T-cell (primary cell): ENCODE data around the gene NOVA1. TPM values are rescaled to one million over a fixed set of nuclear protein-coding genes. Genes with fewer than 3 reads are reported as not detected.

Experiments
- ATAC-seq, 4 experiments: fragments of 200-7000 bp in 3 of 4; fragments of 150-1000 bp in 1 of 4; cut with Tn5 transposase; replicated peaks in 1 of 4; 1 replicate in 3 of 4; 2 replicates in 1 of 4; pipeline ENCODE4 v1.10.0; 2021; ENCODE audit warnings: moderate library complexity in 3 of 4, mild to moderate bottlenecking in 2 of 4, moderate number of reproducible peaks in 1 of 4
- CTCF ChIA-PET, 2 donors: fragments of 300-600 bp; sonication (Branson Sonifier 250); formaldehyde crosslinking; loops; one replicate each; lab custom pipeline; 2022; ENCODE audit warnings: antibody characterized with exemption in 2 of 2; lab: Charles Lee
- POLR2A ChIA-PET, 2 donors: fragments of 300-600 bp; sonication (Branson Sonifier 250); formaldehyde crosslinking; loops; one replicate each; lab custom pipeline; 2022; ENCODE audit warnings: antibody characterized with exemption in 2 of 2; lab: Charles Lee
- DNase-seq, 35 experiments: peaks; one replicate each; pipeline versions ENCODE4 v3.0.0 to v3.0.0-alpha.2; 2013 to 2023
- H3K27ac ChIP-seq: one replicate; pipeline ENCODE4 v1.5.1; 2013; ENCODE audit warnings: low read length
- H3K27me3 ChIP-seq, 2 experiments: replicated peaks in 1 of 2; 1 replicate in 1 of 2; 2 replicates in 1 of 2; pipeline versions ENCODE4 v1.6.1 to v1.7.0; 2013; ENCODE audit warnings: low read length in 1 of 2, mixed read lengths in 1 of 2; ENCODE audit not compliant: control insufficient read depth in 2 of 2, insufficient read depth in 2 of 2; ENCODE audit errors: extremely low read depth in 1 of 2
- H3K36me3 ChIP-seq, 2 donors: 1 replicate in 1 of 2; 2 replicates in 1 of 2; pipeline versions ENCODE4 v1.6.1 to v1.7.0; 2013; ENCODE audit warnings: low read length in 1 of 2; ENCODE audit not compliant: control insufficient read depth in 2 of 2, insufficient read depth in 1 of 2; ENCODE audit errors: extremely low read depth in 1 of 2
- H3K4me1 ChIP-seq, 2 experiments: 1 replicate in 1 of 2; 2 replicates in 1 of 2; pipeline versions ENCODE4 v1.6.1 to v1.7.0; 2013; ENCODE audit warnings: low read length in 2 of 2, mixed read lengths in 1 of 2; ENCODE audit not compliant: insufficient read depth in 2 of 2, control insufficient read depth in 1 of 2; ENCODE audit errors: extremely low read depth in 1 of 2
- H3K4me3 ChIP-seq, 2 donors: 1 replicate in 1 of 2; 2 replicates in 1 of 2; pipeline versions ENCODE4 v1.5.1 to v1.7.0; 2013; ENCODE audit warnings: mild to moderate bottlenecking in 2 of 2, low read length in 1 of 2, moderate library complexity in 1 of 2; ENCODE audit not compliant: control insufficient read depth in 1 of 2; ENCODE audit errors: extremely low read depth in 1 of 2
- H3K9me3 ChIP-seq: 2 replicates; pipeline ENCODE4 v1.7.0; 2013
- H3K27ac Mint-ChIP-seq, 2 donors: one replicate each; pipeline ENCODE4 v1.8.0; 2020 to 2021; ENCODE audit warnings: mild to moderate bottlenecking in 2 of 2, mixed read lengths in 2 of 2
- H3K27me3 Mint-ChIP-seq, 2 donors: one replicate each; pipeline ENCODE4 v1.8.0; 2021 to 2022; ENCODE audit warnings: mixed read lengths in 2 of 2
- H3K36me3 Mint-ChIP-seq: one replicate; pipeline ENCODE4 v1.8.0; 2021; ENCODE audit warnings: mixed read lengths
- H3K4me1 Mint-ChIP-seq, 3 donors: one replicate each; pipeline ENCODE4 v1.8.0; 2020 to 2022; ENCODE audit warnings: mixed read lengths in 3 of 3, mild to moderate bottlenecking in 1 of 3
- H3K4me3 Mint-ChIP-seq, 3 donors: one replicate each; pipeline ENCODE4 v1.8.0; 2020 to 2022; ENCODE audit warnings: mild to moderate bottlenecking in 3 of 3, mixed read lengths in 3 of 3, moderate library complexity in 3 of 3
- H3K9me3 Mint-ChIP-seq, 3 donors: one replicate each; pipeline ENCODE4 v1.8.0; 2020 to 2022; ENCODE audit warnings: mixed read lengths in 3 of 3
- WGBS: methylation state at CpG from one replicate; pipeline ENCODE4 v1.1.5; 2013; ENCODE audit warnings: missing lambda C conversion rate; ENCODE audit not compliant: insufficient coverage; 5-methylcytosine and 5-hydroxymethylcytosine counted together
- total RNA-seq, 35 experiments: library from RNA in 6 of 35; stranded (reverse) in 6 of 35; fragments of 120-200 nt in 1 of 35; gene quantifications; one replicate each; pipeline versions ENCODE4 v1.2.1 to v1.2.4 and lab custom pipeline; 2013 to 2026

NOVA1 gene
- total RNA-seq, 5 donors from 2014 or later (not counting 1 experiment from before 2014, with no cell fraction given) = 0.09 TPM; not detected in 4

DNA sequence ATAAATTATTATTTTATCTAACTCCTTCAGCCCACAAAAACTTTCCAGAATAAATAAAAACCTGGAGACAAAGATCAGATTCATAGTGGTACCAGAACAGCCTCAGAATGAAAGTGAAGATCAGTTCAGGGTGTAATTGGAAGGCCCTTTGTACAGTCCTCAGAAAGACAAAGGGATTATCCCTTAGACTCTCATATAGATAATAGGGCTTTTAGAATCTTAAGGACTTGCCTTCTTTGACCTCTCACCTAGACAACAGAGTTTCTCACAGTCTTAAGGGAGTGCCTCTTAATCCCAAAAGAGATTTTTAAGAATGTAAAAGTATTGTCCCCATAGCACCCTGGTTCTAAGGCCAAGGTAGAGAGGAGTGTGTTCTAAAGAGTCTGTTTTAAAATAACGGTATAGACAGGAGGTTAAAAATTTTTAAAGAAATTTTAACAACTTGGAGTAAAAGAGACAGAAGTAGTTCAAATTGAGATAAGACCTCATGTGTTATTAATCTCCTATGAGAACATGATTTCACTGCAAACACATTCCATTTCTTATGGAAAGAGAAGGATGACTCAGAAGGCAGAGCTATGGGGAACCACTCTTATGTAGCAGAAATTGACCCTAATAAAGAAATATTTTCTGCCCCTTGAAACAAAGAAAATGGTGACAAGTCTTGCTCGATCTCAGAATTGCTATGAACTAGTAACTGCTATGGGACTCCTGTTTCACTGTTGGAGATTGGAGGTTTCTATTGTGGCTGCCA, 24.2 kb upstream of the NOVA1 start:
- Histone ChIP-seq H3K36me3 (no peaks in the 10 kb centered on the region), H3K4me3 (no peak overlapping the region), H3K9me3 (no peaks in the 10 kb centered on the region), H3K27ac (no peak overlapping the region), H3K27me3 (no peaks in the 10 kb centered on the region), H3K4me1 (no peaks in the 10 kb centered on the region)
- Mint-ChIP-seq H3K36me3 (no peaks in the 10 kb centered on the region), H3K9me3 (peaks cover 11 to 22% (median 14%) of the 10 kb centered on the region in 3 donors), H3K4me3 (no peak overlapping the region), H3K27ac (no peak overlapping the region), H3K4me1 (no peaks in the 10 kb centered on the region), H3K27me3 (no peaks in the 10 kb centered on the region)
- ChIA-PET POLR2A (no interaction called here), CTCF (no interaction called here)
- DNase-seq (no peak), ATAC-seq (no peak)
- WGBS = no CpG with 5 or more reads among the region's 2 CpGs

DNA sequence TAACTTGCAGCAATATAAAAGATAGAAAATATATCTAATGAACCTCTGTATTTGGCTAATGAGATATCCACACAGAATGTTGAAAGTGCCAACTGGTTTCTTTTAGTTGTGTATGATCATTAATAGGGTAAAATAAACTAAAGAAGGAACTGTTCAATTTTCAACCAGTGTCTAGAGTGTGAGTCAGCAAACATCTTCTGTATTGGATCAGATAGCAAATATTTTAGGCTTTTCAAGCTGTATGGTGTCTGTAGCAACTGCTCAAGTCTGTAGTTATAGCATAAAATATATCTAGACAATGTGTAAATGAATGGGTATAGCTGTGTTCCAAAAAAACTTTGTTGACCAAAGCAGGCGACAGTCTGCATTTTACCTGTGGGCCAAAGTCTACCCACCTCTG, 23.5 kb upstream of the NOVA1 start:
- no peaks in the 10 kb centered on the region for H3K27me3 ChIP-seq
- no peak for ATAC-seq
- ChIA-PET CTCF (no interaction called here), POLR2A (no interaction called here)
- Mint-ChIP-seq H3K9me3 (peaks cover 5 to 16% (median 12%) of the 10 kb centered on the region in 3 donors), H3K4me1 (no peaks in the 10 kb centered on the region), H3K36me3 (no peaks in the 10 kb centered on the region), H3K27me3 (no peaks in the 10 kb centered on the region), H3K27ac (no peak overlapping the region), H3K4me3 (no peak overlapping the region)
- WGBS = no CpG with 5 or more reads among the region's 1 CpG
- no peaks in the 10 kb centered on the region for H3K36me3 ChIP-seq
- H3K4me1 ChIP-seq = no peaks in the 10 kb centered on the region
- H3K4me3 ChIP-seq = no peak overlapping the region
- no peak for DNase-seq
- H3K9me3 ChIP-seq = no peaks in the 10 kb centered on the region
- H3K27ac ChIP-seq = no peak overlapping the region

DNA sequence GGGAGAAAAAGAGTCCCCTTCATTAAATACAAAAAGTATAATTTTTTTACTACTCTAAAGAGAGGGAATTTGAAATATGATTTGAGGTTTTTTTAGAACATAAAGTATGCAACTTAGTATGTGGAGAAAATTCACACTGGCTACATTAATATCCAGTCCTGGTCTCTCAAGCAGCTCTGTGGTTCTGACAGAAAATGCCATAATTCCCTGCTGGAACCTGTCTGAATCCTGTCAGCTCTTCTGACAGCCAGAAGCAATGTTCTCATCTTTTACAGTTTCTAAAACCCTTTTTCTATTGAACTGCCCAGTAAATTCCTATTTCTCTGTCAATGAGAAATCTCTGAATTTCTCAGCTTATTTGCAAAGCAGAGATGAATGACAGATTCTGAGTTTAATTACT, 13.4 kb upstream of the NOVA1 start:
- no peak overlapping the region for H3K4me3 Mint-ChIP-seq
- peaks cover 12 to 33% (median 25%) of the 10 kb centered on the region in 3 donors for H3K9me3 Mint-ChIP-seq
- DNase-seq (no peak), ATAC-seq (no peak)
- ChIA-PET CTCF (no interaction called here), POLR2A (no interaction called here)
- Histone ChIP-seq H3K9me3 (no peaks in the 10 kb centered on the region), H3K4me3 (no peak overlapping the region), H3K27me3 (no peaks in the 10 kb centered on the region), H3K27ac (no peak overlapping the region), H3K36me3 (no peaks in the 10 kb centered on the region), H3K4me1 (no peaks in the 10 kb centered on the region)
- H3K27me3 Mint-ChIP-seq = no peaks in the 10 kb centered on the region
- H3K4me1 Mint-ChIP-seq = no peaks in the 10 kb centered on the region
- H3K36me3 Mint-ChIP-seq = no peaks in the 10 kb centered on the region
- no peak overlapping the region for H3K27ac Mint-ChIP-seq

DNA sequence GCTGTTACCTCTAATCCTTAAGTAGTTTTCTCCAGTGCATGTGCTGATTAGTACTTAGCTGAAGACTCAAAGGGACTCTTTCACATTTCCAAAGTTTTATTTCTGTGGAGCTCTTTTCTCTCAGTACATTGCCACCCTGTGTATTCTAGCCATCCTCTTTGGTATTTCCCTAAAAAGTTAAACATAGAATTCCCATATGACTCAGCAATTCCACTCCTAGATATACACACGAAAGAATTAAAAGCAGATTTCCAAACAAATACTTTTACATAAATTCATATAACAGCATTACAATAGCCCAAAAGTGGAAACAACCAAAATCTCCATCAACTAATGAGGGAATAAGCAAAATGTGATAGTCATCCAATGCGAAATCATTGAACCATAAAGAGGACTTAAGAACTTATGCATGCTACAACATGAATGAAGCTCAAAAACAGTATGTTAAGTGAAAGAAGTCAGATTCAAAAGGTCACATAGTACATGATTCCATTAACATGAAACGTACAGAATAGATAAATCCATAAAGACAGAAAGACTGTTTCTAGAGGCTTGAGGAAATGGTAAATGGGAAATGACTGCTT, 9.0 kb upstream of the NOVA1 start:
- no peaks in the 10 kb centered on the region for H3K27me3 ChIP-seq
- ATAC-seq (no peak), DNase-seq (no peak)
- H3K27ac ChIP-seq = no peak overlapping the region
- H3K4me1 ChIP-seq = no peaks in the 10 kb centered on the region
- no peak overlapping the region for H3K4me3 ChIP-seq
- CTCF ChIA-PET = no interaction called here
- Mint-ChIP-seq H3K9me3 (peaks cover 7 to 18% (median 14%) of the 10 kb centered on the region in 3 donors), H3K36me3 (no peaks in the 10 kb centered on the region), H3K4me1 (no peaks in the 10 kb centered on the region), H3K27ac (no peak overlapping the region), H3K4me3 (no peak overlapping the region), H3K27me3 (no peaks in the 10 kb centered on the region)
- H3K9me3 ChIP-seq = no peaks in the 10 kb centered on the region
- H3K36me3 ChIP-seq = no peaks in the 10 kb centered on the region
- no CpG with 5 or more reads among the region's 3 CpGs for WGBS
- POLR2A ChIA-PET = no interaction called here

DNA sequence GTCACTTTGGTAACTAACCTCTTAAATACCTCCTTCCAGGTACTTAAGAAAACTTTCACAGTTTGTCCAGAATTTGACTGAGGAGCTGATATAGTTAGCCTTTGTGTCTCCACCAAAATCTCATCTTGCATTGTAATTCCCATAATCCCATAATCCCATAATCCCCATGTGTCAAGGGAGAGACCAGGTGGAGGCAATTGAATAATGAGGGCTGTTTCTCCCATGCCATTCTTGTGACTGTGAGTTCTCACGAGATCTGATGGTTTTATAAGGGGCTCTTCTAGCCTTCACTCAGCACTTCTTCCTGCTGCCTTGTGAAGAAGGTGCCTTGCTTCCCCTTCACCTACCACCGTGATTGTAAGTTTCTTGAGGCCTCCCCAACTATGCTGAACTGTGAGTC, 7.8 kb upstream of the NOVA1 start:
- no peaks in the 10 kb centered on the region for H3K27me3 Mint-ChIP-seq
- Histone ChIP-seq H3K9me3 (no peaks in the 10 kb centered on the region), H3K27ac (no peak overlapping the region), H3K4me3 (no peak overlapping the region), H3K27me3 (no peaks in the 10 kb centered on the region), H3K36me3 (no peaks in the 10 kb centered on the region), H3K4me1 (no peaks in the 10 kb centered on the region)
- ChIA-PET POLR2A (no interaction called here), CTCF (no interaction called here)
- WGBS = no CpG with 5 or more reads among the region's 2 CpGs
- DNase-seq (no peak), ATAC-seq (no peak)
- H3K9me3 Mint-ChIP-seq = peaks cover 4 to 15% (median 12%) of the 10 kb centered on the region in 3 donors
- H3K27ac Mint-ChIP-seq = no peak overlapping the region
- no peak overlapping the region for H3K4me3 Mint-ChIP-seq
- no peaks in the 10 kb centered on the region for H3K4me1 Mint-ChIP-seq
- no peaks in the 10 kb centered on the region for H3K36me3 Mint-ChIP-seq

DNA sequence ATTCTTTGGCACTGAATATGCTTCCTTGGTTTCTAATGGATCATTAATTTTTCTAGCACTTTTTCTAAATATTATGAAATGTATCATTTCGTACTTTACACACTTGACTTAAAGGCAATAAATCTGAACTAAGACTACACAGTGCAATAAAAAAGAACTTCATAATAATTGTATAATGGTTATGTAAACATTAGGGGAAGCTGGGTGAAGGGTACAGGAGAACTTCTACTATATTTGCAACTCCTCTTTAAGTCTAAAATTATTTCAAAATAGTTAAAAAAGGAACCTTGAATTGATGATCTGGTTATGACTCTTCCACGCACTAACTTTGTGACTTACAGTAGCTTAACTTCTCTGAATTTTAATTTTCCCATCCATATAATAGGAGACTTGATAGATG, 5.1 kb upstream of the NOVA1 start:
- peaks cover 5% of the 10 kb centered on the region in 2 experiments for H3K27me3 ChIP-seq
- ChIA-PET POLR2A (no interaction called here), CTCF (no interaction called here)
- Mint-ChIP-seq H3K36me3 (no peaks in the 10 kb centered on the region), H3K4me1 (no peaks in the 10 kb centered on the region), H3K4me3 (no peak overlapping the region), H3K27ac (no peak overlapping the region), H3K9me3 (peaks cover 4 to 13% (median 6%) of the 10 kb centered on the region in 3 donors), H3K27me3 (peaks cover 20 to 21% of the 10 kb centered on the region in 2 donors)
- no peak overlapping the region for H3K27ac ChIP-seq
- DNase-seq (no peak), ATAC-seq (no peak)
- H3K4me1 ChIP-seq = no peaks in the 10 kb centered on the region
- H3K9me3 ChIP-seq = no peaks in the 10 kb centered on the region
- WGBS = no CpG with 5 or more reads among the region's 2 CpGs
- no peaks in the 10 kb centered on the region for H3K36me3 ChIP-seq
- H3K4me3 ChIP-seq = no peak overlapping the region
